Ovary (tissue), 9 donors: Measurements from ENCODE around the gene EFCAB14. TPM values are rescaled to one million over a fixed set of nuclear protein-coding genes. Genes with fewer than 3 reads are reported as not detected.
"Not testable (repeated sequence)": the region's sequence is repeated elsewhere in the genome, so short reads cannot be mapped to it uniquely, and the experiment has no call there.

ENCODE experiments used
- DNase-seq, 5 donors: peaks; one replicate each; pipeline ENCODE4 v3.0.0-alpha.2; 2019 to 2020
- H3K27ac ChIP-seq, 2 donors: fragments of 200-600 bp; one replicate each; pipeline versions ENCODE4 v1.5.1 to v1.8.0; 2019 to 2022
- H3K27me3 ChIP-seq: fragments of 200-600 bp; one replicate; pipeline ENCODE4 v1.8.0; 2022
- H3K36me3 ChIP-seq: fragments of 200-600 bp; sonication (generic); one replicate; pipeline ENCODE4 v1.5.1; 2019
- H3K4me1 ChIP-seq: one replicate; pipeline ENCODE4 v1.8.1; 2013; ENCODE audit warnings: mild to moderate bottlenecking, moderate library complexity; ENCODE audit not compliant: insufficient read depth
- H3K4me3 ChIP-seq: fragments of 200-600 bp; sonication (generic); one replicate; pipeline ENCODE4 v1.5.1; 2017
- H3K9me3 ChIP-seq, 2 donors: fragments of 200-600 bp in 1 of 2; sonication (generic) in 1 of 2; one replicate each; pipeline versions ENCODE4 v1.5.1 to v1.8.1; 2013 to 2019; ENCODE audit warnings: mild to moderate bottlenecking in 1 of 2, moderate library complexity in 1 of 2
- CTCF ChIP-seq, 3 donors: fragments of 450-650 bp in 2 of 3; fragments of 200-600 bp in 1 of 3; IDR thresholded peaks; one replicate each; pipeline versions ENCODE4 v1.5.1 to v1.8.0; 2016 to 2022; ENCODE audit warnings: antibody characterized with exemption in 3 of 3, mild to moderate bottlenecking in 1 of 3
- EP300 ChIP-seq: sonication (generic); formaldehyde crosslinking; IDR thresholded peaks from one replicate; pipeline ENCODE4 v1.6.1; 2017; ENCODE audit warnings: antibody characterized with exemption
- POLR2A ChIP-seq: fragments of 450-650 bp; IDR thresholded peaks from one replicate; pipeline ENCODE4 v1.6.1; 2017; ENCODE audit warnings: antibody characterized with exemption, mild to moderate bottlenecking, moderate library complexity
- WGBS, 3 donors: extraction: QIAGEN DNeasy Blood & Tissue Kit in 1 of 3; methylation state at CpG; one replicate each; pipeline versions ENCODE4 v1.1.5 to v1.1.7; 2013 to 2017; 5-methylcytosine and 5-hydroxymethylcytosine counted together
- intact Hi-C, 4 donors: fragments of 100-400 bp; cut with DNase I; formaldehyde crosslinking; loops; one replicate each; pipeline versions ENCODE4 v1.11.0 to v1.15.1; 2022 to 2023
- polyA plus RNA-seq, 2 donors: library from polyadenylated mRNA; stranded (reverse); fragments of 200-250 nt in 1 of 2; fragments of 350-450 nt in 1 of 2; fragmentation: Illumina TruSeq in 1 of 2; extraction: RNeasy Lipid Tissue Mini Kit (QIAGEN cat#74804) in 1 of 2; gene quantifications; one replicate each; pipeline ENCODE4 v1.2.3, GENCODE V29; 2013 to 2014
- total RNA-seq, 7 donors: library from RNA; depleted of rRNA in 2 of 7; stranded (reverse); fragments of >200 nt in 2 of 7; fragmentation: NEBNext Ultra II Directional in 3 of 7; extraction: Animal tissue kit (Norgen Biotek cat#: 25700) in 3 of 7; gene quantifications; one replicate each; pipeline versions ENCODE4 v1.1.0 to v1.2.4, GENCODE V29; 2016 to 2023
- donor health status: DM: no; HTN: no; CAD: no; lungs with moderate emphysema.
- donor health status: DM: no; HTN: no; CAD: no.
- donor health status: Bipolar disorder and iron deficiency.
- donor health status: DM: yes; HTN: yes; CAD: no.
- donor health status: DM: no; HTN: no; CAD: no.
- donor health status: DM: yes; HTN: yes; CAD: no.

The EFCAB14 gene
- total and polyA plus RNA-seq, 9 donors, result 31.7 to 99.2 (median 77.4) TPM

GRCh38 chr1:46670134-46670533 is 48.8 kb downstream of the EFCAB14 start:
- Histone ChIP-seq H3K27ac (no peak overlapping the region), H3K27me3 (no peaks in the 10 kb centered on the region), H3K9me3 (no peaks in the 10 kb centered on the region), H3K36me3 (no peaks in the 10 kb centered on the region), H3K4me3 (no peak overlapping the region), H3K4me1 (peaks cover 3% of the 10 kb centered on the region)
- WGBS, 3 donors, result 81 to 91% (median 88%) methylated on average over 1 of the region's 1 CpG
- TF ChIP-seq EP300, result no peak
- TF ChIP-seq POLR2A, result no peak
- TF ChIP-seq CTCF (IDR thresholded peaks at IDR 0.05), result no peak
- no peak for DNase-seq
- intact Hi-C loops, result loop anchor here in 1 of 4 donors (5.0 kb wide), 1 partner anchor 52 kb away; no protein-coding TSS in a partner anchor

GRCh38 chr1:46667782-46668760 is 50.8 kb downstream of the EFCAB14 start, which contains the start of gene ATPAF1:
Gene ATPAF1, minus strand, starts transcription at chr1:46668364. Its CDS starts 42 bp downstream, at chr1:46668322.
- Histone ChIP-seq H3K4me3 (peak within 1 kb of the TSS; percentile 80), H3K4me1 (peaks cover 3% of the 10 kb centered on the region), H3K27me3 (no peaks in the 10 kb centered on the region), H3K9me3 (no peaks in the 10 kb centered on the region), H3K27ac (peak within 1 kb of the TSS in 1 of 2 donors; percentile 37), H3K36me3 (no peaks in the 10 kb centered on the region)
- TF ChIP-seq POLR2A, result peak; percentile 24
- TF ChIP-seq EP300, result no peak
- intact Hi-C loops, result loop anchor here in 2 of 4 donors (5.0 kb wide), 1 partner anchor 51 kb away; the partner anchor contains the start of gene MOB3C (in 2 of the 2)
- WGBS, 3 donors, result 0% methylated on average over 26 to 96 of the region's 96 CpGs
- DNase-seq, result peak; percentile 54 to 81 (median 69)

- DNase-seq, result no peak
- Histone ChIP-seq H3K27me3 (no peaks in the 10 kb centered on the region), H3K9me3 (no peaks in the 10 kb centered on the region), H3K4me3 (no peak overlapping the region), H3K4me1 (peaks cover 3% of the 10 kb centered on the region), H3K36me3 (no peaks in the 10 kb centered on the region), H3K27ac (no peak overlapping the region)
- TF ChIP-seq EP300 (no peak), POLR2A (no peak), CTCF (IDR thresholded peaks at IDR 0.05) (no peak)
- WGBS, 3 donors, result 73 to 79% (median 78%) methylated on average over 2 of the region's 2 CpGs
- intact Hi-C loops, result loop anchor here in 2 of 4 donors (5.0 kb wide), 1 partner anchor 49 kb away; the partner anchor contains the start of gene MOB3C (in 2 of the 2)
Measured at GRCh38 chr1:46665983-46666382, 52.9 kb downstream of the EFCAB14 start.

- H3K27me3 ChIP-seq, H3K4me3 ChIP-seq, H3K9me3 ChIP-seq, DNase-seq, H3K4me1 ChIP-seq, H3K36me3 ChIP-seq, H3K27ac ChIP-seq, intact Hi-C loops: not testable (repeated sequence)
- 95 to 97% (median 96%) methylated on average over 4 to 5 of the region's 5 CpGs for WGBS, 3 donors
Measured at GRCh38 chr1:46662919-46663318, 56.0 kb downstream of the EFCAB14 start.

GRCh38 chr1:46660116-46660515 is 58.8 kb downstream of the EFCAB14 start:
- WGBS, 3 donors, result 90 to 94% (median 91%) methylated on average over 5 of the region's 5 CpGs
- H3K36me3 ChIP-seq, H3K27ac ChIP-seq, H3K4me3 ChIP-seq, H3K27me3 ChIP-seq, intact Hi-C loops, H3K9me3 ChIP-seq, H3K4me1 ChIP-seq, DNase-seq: not testable (repeated sequence)
